COLO668 (cell line): ENCODE results near the gene ADPRS.

ENCODE experiments used
- DNase-seq: peaks from one replicate; lab custom pipeline; 2025; ENCODE audit not compliant: unreplicated experiment; lab: John Stamatoyannopoulos, UW

ADPRS gene, protein sequence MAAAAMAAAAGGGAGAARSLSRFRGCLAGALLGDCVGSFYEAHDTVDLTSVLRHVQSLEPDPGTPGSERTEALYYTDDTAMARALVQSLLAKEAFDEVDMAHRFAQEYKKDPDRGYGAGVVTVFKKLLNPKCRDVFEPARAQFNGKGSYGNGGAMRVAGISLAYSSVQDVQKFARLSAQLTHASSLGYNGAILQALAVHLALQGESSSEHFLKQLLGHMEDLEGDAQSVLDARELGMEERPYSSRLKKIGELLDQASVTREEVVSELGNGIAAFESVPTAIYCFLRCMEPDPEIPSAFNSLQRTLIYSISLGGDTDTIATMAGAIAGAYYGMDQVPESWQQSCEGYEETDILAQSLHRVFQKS

DNA sequence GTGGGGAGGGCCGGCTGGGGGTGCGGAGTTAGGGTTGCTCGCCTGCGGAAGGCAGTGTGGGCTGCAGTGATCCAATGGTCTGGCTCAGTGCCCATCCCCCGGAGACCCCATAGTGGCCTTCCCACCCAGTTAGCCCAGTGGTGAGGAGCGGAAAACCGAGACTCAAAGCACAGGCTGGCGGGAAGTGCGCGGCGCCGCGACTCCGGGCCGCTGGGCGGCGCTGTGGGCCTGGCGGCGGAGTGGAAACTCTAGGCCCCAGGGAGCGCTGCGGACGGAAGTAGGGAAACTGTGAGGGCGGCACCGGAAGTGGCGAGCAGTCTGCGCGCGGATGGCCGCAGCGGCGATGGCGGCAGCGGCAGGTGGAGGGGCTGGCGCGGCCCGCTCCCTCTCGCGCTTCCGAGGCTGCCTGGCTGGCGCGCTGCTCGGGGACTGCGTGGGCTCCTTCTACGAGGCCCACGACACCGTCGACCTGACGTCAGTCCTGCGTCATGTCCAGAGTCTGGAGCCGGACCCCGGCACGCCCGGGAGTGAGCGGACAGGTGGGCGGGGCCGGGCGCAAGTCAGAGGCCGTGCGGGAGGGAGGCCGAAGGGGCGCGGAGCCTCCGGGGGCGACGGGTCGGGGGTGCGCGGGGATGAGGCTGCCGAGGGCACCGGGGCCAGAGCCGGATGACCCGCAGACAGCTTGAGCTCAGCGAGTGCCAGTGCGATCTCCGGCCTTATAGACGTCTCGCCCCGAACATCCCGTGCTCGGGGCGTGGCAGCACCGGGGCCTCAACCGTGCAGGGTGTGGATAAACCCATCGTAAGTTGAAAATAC is at the start of gene ADPRS:
ADPRS (plus strand) TSS at position 316 of the 816 bp plus-strand sequence; CDS start at position 329, 13 bp downstream.
- peak; percentile 97 for DNase-seq

DNA sequence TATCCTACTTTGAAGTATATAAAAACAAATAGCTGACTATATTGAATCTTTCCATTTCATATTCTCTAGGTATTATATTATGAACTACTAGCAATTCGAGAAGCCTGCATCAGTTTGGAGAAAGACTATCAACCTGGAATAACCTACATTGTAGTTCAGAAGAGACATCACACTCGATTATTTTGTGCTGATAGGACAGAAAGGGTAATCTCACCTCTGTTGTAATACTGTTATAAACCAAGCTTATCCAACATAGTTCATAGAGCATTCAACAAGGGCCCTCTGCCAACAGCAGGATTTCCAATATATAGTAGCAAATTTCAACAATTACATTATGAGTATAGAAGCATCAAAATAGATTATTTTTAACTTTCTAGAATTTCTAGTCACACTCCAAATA is 48.5 kb upstream of the ADPRS start:
- no peak for DNase-seq

DNA sequence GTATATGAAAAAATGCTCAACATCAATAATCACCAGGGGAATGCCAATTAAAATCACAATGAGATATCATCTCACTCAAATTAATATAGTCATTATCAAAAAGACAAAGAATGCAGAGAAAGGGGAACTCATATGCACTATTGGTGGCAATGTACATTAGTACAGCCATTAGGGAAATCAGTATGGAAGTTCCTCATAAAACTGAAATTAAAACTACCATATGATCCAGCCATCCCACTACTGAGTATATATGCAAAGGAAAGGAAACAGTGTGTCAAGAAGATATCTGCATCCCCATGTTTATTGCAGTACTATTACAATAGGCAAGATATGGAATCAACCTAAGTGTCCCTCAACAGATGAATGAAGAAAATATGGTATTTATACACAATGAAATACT is 36.9 kb upstream of the ADPRS start:
- DNase-seq = no peak

DNA sequence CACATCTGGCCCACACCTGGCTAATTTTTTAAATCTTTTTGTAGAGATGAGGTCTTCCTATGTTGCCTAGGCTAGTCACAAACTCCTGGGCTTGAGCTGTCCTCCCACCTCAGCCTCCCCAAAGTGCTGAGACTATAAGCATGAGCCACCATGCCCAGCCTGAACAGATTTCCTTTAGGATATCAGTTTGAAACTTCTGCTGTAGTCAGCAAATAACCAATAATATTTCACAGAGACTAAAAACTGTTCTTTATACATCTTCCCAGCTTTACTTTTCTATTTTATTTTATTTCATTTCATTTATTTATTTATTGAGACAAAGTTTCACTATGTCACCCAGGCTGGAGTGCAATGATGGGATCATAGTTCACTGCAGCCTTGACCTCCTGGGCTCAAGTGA is 34.7 kb upstream of the ADPRS start:
- no peak for DNase-seq

DNA sequence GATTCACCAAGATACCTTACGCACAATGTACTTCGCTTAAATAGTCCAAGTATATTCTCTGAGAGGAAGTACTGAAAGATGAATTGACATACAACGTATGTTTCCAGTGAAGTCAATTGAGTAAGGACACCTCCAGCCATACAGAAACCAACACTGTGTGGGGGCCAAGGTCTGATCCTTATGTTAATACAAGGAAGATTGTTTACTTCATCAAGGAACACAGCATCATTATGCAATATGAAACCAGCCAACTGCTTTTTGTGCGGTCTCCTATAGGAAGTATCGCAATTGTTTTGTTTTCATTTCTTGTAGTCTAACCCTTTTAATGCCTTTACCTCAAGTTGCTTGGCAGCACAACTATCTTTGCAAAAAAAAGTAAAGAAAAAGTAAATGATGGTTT is 33.0 kb upstream of the ADPRS start:
- no peak for DNase-seq

DNA sequence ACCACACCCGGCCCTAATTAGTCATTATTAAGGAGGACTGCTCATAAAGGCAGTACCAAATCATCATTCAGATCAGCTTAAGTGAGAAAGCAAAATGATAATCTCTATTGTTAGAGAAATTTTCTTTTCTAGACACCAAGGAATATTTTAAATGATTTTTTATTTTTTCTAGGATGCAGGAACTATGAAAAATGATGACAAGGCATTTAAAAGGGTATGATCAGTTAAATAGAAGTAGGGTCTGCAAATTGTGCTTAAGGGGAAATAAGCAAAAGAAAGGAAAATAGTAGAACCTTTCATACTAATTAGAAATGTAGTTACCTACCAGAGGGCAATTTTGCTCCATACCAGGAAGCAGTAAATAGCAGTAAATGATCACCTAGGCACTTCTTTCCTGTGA is 26.4 kb upstream of the ADPRS start:
- no peak for DNase-seq

DNA sequence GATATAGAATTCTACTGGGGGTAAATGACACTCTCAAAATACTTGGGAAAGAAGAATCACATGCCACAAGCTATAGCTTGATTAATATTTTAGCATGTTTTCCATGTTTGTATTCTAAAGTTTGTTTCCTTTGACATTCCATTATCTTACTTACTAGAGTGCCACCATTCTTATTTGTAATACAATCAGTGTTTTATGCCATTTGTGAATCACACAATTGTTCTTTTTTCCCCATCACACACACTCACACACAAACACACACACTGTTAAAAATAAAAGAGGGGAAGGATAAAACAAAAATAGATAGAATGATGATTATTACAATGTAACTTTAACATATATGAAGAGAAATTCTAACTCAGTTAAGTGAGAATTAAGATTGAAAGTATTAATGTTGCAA is 20.8 kb upstream of the ADPRS start:
- DNase-seq = no peak

DNA sequence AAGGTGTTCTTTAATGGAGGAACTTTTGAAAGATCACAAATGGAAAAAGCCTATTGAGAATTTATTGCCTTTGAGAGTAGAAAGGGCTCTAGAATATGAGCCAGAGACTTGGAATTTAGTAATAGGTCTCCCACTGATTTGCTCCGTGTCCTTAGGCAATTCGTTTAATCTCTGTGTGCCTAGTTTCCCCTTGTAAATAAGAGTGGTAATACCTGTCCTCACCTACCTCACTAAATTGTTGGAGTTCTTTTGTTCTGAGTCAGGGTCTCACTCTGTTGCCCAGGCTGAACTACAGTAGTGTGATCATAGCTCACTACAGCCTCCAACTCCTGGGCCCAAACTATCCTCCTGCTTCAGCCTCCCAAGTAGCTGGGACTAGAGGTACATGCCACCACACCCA is 19.8 kb upstream of the ADPRS start:
- DNase-seq = no peak

DNA sequence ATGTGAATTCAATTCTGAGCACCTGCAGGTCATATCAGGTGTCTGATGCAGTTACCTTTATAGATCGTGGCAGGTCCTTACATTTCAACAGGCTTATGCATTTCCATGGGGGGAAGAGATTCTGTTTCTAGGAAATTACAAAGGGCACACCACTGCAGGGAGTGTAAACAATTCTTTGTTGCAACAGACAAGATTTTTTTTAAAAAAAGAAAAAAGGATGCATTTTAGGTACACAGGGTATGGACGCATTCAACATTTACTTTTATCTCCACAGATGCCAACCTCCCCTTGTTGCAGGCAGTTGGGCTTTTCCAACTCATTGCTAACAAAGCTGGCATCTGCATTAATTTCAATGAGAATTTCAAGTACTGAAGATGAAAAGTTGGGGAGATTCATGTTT is 18.3 kb upstream of the ADPRS start:
- DNase-seq = no peak

DNA sequence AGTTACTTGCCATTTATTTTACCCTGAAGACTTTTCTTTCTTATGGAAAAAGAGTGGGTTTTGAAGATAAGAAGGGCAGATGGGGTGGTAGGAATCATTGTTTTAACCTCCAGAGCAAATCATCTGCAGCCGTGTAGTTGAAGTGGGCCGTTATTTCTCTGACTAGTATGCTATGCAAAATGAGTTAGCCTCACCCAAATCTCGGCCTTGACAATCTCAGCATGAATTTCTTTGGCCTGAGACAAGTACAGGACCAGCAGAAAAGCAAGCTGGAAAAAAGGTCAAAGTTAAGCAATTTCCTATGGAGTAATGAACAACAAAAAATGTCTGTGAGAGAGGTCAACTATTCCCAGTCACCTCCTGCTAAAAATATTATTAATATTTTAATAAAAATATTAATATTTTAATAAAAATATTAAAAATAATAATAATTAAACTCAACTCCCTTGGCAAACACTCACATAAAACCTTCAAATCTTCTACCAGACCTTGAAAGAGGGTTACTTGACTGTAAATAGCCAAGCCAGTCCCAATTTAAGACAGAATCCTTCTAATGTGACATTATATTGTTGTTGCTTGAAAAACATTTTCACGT is 11.6 kb upstream of the ADPRS start:
- DNase-seq = no peak

DNA sequence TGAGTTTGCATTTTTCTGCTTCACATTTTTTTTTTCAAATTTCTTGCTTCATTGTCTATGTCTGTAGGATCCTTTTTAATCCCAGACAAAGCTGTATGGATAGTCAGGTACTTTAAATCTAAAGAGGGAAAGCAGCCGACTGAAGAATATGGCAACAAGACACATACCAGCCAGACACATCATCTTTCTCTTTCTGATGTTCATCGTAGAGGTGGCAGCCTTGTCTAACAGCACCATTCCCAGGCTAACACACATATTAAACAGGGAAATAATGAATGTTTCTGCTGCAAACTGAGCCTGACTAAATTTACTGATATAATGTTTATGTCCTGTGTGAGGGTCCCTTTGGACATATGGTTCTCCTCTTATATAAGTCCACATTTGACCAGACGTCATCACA is 8.5 kb upstream of the ADPRS start:
- DNase-seq = no peak

DNA sequence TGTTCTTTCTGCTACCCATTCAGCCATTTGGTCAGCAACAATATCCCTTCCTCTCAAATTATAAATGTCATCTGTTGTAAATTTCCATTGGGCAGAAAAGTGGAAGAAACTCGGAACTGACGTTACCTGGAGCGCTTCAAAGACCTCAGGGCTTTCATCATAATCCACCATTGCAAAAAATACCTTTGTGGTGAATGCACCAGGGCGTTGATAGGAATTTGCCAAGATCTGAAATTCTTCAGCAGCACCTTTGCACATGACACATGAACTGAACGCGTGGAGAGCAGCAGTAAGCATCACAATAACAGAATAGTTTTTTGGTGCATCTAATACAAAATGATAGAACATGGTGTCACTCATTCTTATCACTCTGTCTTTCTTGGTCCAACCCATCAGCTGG is 7.9 kb upstream of the ADPRS start:
- DNase-seq = no peak

DNA sequence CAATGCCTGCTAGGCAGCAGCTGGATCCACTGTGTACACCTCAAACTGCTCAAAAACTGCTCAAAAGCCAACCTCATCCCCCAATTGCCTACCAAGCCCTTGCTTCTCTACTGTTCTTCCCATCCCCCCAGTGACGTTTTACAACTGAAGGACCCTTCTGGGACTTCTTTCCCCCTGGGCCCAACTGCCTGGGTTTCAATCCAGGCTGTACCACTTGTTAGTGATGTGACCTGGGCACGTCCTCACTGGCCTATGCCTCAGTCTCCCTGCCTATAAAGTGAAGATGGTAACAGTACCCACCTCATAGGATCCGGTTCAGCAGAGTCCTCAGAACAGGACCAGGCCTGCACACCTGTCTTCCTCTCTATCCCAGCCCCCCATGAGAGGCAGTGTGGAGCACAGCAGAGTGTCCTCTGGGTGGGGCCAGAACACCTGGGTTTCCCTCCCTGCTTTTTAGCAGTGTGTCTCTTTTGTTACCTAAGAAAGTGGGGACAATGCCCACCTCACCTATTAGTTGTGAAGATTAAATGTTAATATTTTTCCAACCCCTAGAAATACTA is 6.7 kb upstream of the ADPRS start:
- DNase-seq = no peak

DNA sequence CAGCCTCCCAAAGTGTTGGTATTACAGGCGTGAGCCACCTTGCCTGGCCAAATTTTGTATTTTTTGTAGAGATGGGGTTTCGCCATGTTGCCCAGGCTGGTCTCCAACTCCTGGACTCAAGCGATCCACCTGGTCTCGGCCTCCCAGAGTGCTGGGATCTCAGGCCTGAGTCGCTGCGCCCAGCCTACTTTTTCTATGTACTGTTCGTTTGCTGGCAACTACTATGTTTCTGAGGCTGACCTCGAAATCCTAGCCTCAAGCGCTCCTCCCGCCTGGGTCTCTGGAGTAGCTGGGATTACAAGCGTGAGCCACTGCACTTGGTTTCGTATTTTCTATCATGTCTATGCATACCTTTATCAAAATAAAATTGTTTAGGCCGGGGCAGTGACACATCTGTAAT is 5.5 kb upstream of the ADPRS start:
- DNase-seq = no peak

DNA sequence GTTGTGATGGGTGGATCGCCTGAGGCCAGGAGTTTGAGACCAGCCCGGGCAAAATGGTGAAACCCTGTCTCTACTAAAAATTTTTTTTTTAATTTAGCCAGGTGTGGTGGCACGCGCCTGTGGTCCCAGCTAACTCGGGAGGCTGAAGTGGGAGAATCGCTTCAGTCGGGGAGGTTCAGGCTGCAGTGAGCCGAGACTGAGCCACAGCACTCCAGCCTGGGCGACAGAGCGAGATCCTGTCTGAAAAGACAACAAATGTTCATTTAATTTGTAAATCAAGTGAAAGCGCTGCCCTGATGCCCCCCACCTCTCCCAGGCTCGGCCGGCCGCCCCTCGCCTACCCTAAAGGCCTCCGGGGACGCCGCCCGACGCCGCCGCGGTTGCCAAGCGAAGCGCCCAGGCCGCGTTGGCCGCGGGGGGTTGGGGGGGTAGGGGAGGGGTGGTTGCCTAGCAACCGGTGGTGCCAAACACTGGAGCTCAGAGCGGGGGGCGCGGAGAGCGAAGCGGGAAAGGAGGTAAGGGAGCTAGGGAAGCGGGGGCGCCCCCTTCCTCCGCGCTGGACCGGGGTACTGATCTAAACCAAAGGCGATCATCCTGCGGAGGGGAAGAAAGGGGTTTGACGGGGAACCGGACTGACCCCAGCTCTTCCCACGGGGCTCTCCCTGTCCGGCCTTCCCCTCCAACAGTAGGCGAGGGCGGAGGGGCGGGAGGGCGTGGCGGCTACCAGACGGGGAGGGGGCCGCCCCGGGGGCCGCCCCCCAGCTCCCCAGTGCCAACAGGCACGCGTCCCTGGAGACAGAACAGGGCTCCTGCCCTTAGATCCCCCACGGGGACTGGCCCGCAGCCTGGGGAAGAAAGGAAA is 4.8 kb upstream of the ADPRS start, which contains the start of gene TEKT2:
TEKT2 (plus strand) TSS at position 460 of the 862 bp plus-strand sequence. CDS start 828 bp downstream, outside the sequence.
- DNase-seq = peak; percentile 83

DNA sequence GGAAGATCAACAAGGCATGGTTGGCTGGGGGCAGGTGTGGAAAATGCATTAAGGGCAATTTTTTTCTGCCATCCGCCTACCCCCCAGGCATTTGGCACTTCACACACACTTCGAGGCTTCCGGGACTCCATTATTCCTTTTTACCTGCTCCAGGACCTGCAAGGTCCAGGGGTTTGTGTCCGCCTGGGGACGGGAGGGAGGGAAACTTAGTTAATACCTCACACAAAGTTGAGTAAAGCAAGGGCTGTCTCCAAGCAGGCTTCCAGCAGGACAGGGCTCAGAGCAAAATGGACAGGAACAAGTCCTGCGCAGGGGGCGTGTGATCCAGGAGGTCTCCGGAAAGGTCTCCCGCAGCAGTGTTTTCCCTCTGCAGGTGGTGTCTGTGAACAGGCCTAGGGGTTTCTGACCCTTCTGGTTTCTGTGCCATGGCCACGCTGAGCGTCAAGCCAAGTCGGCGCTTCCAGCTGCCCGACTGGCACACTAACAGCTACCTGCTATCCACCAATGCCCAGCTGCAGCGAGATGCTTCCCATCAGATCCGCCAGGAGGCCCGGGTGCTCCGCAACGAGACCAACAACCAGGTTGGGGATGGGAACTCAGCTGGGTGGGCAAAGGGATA is 4.1 kb upstream of the ADPRS start:
- peak; percentile 41 for DNase-seq

DNA sequence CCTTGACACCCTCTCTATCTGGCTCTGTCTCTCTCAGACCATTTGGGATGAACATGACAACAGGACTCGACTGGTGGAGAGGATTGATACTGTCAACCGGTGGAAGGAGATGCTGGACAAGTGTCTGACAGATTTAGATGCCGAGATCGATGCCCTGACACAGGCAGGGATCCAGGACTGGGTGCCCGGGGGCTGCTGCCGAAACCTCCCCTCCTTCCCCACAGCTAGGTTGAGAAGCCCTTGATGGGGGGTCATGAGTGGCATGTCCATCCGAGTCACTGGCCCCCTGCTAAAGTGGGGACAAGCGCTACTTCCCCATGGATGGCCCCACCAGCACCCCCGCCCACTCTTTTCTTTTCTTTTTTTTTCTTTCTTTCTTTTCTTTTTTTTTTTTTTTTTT is 3.6 kb upstream of the ADPRS start:
- DNase-seq = no peak

DNA sequence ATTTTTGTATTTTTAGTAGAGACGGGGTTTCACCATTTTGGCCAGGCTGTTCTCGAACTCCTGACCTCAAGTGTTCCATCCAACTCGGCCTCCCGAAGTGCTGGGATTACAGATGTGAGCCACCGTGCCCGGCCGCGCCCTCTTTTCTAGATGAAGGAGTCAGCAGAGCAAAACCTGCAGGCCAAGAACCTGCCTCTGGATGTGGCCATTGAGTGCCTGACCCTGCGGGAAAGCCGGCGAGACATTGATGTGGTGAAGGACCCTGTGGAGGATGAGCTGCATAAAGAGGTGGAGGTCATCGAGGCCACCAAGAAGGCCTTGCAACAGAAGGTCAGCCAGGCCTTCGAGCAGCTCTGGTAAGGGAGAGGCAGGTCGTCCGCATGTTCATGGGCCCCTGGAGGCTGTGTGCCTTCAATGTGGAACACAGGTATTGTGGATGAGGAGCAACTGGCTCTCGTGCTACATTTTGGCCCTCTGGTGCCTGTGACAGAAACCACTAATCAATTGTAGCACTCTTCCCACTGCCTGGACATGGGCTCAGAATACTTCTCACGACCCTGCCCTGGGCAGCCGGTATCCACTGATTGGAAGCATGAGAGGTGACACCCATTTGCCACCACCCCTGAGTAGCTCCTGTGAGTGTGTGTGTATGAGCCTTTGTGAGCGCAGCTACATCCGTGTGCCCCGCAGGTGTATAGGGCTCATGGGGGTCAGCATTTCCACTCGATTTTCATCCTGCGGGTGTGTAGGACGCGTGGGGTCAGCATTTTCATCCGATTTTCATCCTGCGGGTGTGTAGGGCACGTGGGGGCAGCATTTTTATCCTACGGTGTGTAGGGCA is 2.8 kb upstream of the ADPRS start:
- no peak for DNase-seq

DNA sequence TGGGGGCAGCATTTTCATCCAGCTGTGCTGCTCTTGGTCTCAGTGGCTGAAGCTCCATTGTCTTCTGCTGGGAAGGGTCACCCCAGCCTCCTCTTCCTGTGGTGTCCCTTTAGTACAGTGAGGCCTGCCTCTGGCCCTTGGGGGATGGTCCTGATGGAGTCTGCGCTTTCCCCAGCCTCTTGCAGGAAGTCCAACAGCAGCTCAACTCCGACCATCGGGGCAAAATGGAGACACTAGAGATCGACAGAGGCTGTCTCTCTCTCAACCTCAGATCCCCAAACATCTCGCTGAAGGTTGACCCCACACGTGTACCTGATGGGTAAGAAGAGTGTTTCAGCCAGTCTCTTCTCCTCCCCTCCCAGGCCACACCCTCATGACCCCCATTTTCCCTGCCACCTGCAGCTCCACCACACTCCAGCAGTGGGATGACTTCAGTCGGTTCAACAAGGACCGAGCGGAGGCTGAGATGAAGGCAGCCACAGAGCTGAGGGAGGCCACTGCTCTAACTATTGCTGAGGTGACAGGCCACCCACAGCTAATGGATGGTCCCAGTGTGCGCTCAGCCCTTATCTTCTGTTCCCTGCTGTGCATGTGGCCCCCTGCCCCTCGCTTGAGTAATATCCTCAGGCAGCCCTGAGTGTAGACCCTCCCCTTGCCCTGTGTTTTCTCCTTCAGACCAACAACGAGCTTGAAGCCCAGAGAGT is 2.0 kb upstream of the ADPRS start:
- no peak for DNase-seq
